Mesodermal cell (in vitro differentiated cells): ENCODE measurements around the gene HOXC11.

Experiments used
- H3K27ac ChIP-seq: 2 replicates; pipeline ENCODE4 v1.7.0; 2013; ENCODE audit warnings: mild to moderate bottlenecking, low read depth, low read length, moderate library complexity; ENCODE audit not compliant: severe bottlenecking
- H3K36me3 ChIP-seq: 2 replicates; pipeline ENCODE4 v1.7.1; 2013; ENCODE audit warnings: mild to moderate bottlenecking, low read length, moderate library complexity; ENCODE audit not compliant: control insufficient read depth, insufficient read depth
- H3K4me1 ChIP-seq: one replicate; pipeline ENCODE4 v1.7.1; 2013; ENCODE audit warnings: mild to moderate bottlenecking, low read length; ENCODE audit not compliant: insufficient read depth, control insufficient read depth, poor library complexity, severe bottlenecking
- H3K4me3 ChIP-seq: 2 replicates; pipeline ENCODE4 v1.7.0; 2013; ENCODE audit warnings: low read length, control low read depth, mild to moderate bottlenecking; ENCODE audit not compliant: insufficient read depth, poor library complexity, severe bottlenecking; ENCODE audit errors: extremely low read depth
- H3K9me3 ChIP-seq: 2 replicates; pipeline ENCODE4 v1.7.1; 2013; ENCODE audit warnings: mild to moderate bottlenecking, low read length, moderate library complexity; ENCODE audit not compliant: control insufficient read depth
- WGBS, 2 experiments: methylation state at CpG; one replicate each; pipeline ENCODE4 v1.1.5; 2013; ENCODE audit warnings: missing lambda C conversion rate in 2 of 2; ENCODE audit not compliant: insufficient coverage in 2 of 2; 5-methylcytosine and 5-hydroxymethylcytosine counted together

The HOXC11 gene

DNA sequence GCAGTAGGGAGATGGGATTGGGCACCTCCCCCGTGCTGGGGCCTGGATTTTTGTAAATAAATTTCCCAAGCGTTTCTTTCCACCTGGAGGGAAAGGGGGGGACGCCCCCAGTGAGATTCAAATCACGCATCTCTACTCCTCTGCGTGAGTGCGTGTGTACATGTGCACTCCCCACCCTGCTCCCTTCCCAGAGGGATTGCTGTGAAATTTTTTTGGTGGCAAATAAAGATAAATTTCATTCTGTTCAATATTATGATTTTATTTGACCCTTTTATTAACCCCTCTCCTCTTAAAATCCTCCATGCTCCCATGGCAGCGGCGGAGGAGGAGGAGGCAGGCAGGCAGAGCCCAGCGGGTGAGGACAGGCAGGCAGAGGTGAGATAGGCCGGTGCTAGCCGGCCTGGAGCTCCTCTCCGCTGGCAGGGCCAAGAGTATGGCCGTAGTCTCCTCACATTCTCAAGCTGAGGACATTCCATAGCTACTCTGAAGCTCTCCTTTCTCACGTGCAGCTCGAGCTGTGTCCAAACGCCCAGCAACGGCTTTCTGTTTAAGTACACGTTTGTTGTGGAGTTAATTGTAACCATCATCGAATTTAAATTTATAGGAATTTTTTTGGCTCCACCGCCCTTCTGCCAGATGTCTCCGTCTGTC is 3.4 kb downstream of the HOXC11 start:
- H3K27ac ChIP-seq = no peak overlapping the region
- H3K4me1 ChIP-seq = peaks cover 3% of the 10 kb centered on the region
- WGBS, 2 experiments = 8 to 22% methylated on average over 7 to 8 of the region's 21 CpGs
- no peaks in the 10 kb centered on the region for H3K36me3 ChIP-seq
- no peaks in the 10 kb centered on the region for H3K9me3 ChIP-seq
- H3K4me3 ChIP-seq = no peak overlapping the region

DNA sequence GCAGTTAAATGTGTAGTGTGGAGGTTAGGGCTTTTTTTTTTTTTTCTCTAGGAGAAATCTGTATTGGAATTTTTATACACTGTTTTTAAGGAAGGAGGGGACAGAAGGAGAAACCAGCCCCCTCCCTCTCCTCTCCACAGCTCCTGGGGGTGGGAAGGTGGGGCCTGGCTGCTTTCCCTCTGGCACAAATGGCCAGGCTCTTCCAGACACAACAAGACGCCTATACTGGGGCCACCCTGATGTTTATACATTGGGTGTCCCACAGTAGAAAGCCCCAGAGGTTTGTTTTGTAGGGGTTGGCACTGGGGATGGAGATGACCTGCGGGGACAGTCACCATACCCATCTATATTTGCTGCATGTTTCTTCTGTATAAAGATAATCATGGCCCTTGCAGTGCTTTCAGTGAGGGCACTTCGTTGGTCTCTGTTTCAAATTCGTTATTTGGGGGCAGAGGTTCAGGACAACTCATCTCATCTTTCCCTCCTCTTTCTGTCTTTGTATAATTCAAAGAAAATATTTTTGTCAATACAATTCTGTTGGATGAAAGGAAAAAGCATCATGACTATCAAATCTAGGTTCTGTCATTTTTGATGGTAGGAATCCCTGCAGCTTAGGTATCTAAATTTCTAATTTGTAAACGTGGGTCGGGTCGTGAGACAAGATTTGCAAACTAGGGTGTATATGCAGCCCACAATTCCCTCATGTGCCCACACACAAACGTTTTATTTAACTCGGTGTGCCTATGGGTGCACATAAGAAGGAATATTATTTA is 4.1 kb downstream of the HOXC11 start:
- Histone ChIP-seq H3K4me1 (peaks cover 3% of the 10 kb centered on the region), H3K9me3 (no peaks in the 10 kb centered on the region), H3K36me3 (no peaks in the 10 kb centered on the region), H3K4me3 (no peak overlapping the region), H3K27ac (no peak overlapping the region)
- 0% methylated on average over 1 of the region's 9 CpGs; no CpG with 5 or more reads in 1 of the 2 experiments for WGBS, 2 experiments

DNA sequence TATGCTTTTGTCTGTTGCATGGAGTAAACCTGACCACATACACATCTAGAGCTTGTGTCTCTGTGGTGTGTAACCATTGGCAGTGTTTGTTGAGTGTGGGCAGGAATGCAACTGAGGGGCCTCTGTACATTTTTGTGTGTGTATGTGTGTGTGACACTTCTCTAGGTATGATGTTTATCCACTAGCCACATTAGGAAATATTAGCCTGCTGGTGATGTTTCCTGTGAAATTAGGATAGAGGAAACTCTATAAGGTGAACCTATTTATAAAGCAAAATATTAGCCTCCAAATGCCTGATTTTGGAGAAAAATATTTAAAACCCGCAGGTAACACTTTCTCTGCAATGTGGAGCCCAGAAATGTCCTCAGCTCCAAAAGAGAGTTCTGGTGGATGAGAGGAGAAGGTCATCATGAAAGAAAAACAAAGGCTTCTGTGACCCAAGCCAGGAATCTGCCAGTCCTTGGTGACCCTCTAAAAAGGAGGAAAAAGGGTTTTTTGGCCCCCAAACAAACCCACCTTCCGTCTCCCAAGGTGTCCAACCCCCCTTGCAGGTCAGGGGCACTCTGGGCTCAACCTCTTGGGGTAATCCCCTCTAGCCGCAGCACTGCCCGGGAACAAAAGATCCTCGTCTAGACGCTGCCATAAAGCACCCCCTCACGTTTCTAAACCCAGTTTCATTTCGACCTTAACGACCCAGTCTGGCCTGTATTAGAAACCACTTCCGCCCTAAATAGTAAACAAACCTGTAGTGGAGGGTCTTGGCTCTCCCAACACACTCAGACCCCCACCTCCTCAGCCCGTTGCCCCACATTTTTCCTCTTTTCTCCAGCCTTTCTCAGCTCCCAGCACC is 4.9 kb downstream of the HOXC11 start:
- Histone ChIP-seq H3K36me3 (no peaks in the 10 kb centered on the region), H3K4me3 (no peak overlapping the region)
- WGBS, 2 experiments = 12 to 13% methylated on average over 6 to 7 of the region's 11 CpGs

DNA sequence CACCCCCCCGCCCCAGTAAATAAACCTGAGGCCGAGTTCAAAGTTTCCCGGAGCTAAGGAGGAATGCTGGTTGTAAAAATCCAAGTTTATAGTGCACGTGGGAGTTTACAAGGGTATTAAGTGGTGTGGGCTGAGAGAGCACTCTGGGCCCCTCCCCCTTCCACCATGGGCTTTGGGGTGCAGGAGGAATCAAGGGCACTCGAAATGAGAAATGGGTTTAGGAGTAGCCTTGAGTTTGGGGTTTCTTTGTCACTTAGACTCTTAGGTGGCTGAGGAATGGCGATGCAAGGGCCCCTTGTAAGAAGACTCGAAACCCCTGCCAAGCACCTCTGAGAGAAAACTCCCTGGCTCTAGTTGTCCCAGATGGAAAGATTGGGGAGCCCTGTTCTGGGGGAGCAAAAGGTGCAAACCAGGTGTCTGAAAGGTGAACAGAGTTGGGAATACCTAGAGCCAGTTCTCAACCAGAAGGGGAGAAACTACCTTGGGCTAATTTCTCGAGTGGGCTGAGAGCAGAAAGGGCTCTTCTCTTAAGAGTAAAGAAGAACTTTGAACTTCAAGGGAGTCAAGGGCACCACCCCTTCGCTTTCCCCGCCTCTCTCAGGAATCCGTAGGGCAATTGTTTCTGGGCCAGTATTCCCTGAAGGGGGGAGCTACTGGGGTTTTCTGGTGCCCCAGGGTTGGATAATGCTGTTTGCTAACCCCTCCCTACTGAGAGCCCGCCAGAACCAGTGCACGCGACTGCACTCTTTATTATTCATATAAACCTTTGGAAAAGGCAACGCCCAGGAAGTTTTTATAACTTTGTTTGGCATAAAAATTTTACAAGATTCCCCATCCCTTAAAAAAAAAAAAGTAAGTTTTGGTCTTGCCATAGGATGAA is 5.8 kb downstream of the HOXC11 start:
- no peak overlapping the region for H3K27ac ChIP-seq
- H3K4me1 ChIP-seq = peaks cover 3% of the 10 kb centered on the region
- H3K4me3 ChIP-seq = no peak overlapping the region
- H3K9me3 ChIP-seq = no peaks in the 10 kb centered on the region
- H3K36me3 ChIP-seq = no peaks in the 10 kb centered on the region
- 27 to 28% methylated on average over 3 to 5 of the region's 15 CpGs for WGBS, 2 experiments

More for the DNA sequence above, 4.9 kb downstream of the HOXC11 start:
- Histone ChIP-seq H3K27ac (no peak overlapping the region), H3K4me1 (peaks cover 3% of the 10 kb centered on the region), H3K9me3 (no peaks in the 10 kb centered on the region)

DNA sequence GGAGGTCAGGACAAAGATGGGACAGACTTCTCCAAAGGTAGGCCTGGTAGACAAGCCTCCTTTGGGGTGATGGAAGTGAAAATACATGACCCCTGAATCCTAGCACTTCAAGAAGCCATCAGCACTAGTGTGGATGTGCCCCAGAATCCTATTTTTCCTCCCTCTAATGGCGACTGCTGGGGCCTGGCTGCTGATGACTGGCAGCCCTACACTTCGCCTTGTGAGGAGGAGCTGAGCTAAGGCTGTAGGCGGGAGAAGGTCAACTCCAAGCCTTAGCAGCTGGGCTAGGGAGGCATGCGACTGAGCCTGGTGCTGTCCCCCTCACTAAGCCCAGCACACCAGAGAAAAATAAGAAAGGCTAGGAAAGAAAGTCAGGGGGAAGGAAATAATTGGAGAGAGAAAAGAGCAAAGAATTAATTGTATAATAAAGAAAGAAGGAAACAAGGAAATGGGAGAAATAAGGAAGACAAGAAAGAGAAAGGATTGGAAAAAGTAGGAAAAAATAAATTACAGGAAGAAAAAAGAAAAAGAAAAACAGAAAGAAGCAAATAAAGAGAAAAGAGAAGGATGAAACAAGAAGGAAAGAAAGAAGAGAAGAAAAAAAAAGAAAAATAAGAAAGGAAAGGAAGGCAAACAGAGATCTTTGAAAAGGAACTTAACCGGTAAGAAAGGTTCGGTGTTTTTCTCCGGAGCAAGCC is 7.3 kb downstream of the HOXC11 start:
- Histone ChIP-seq H3K27ac (no peak overlapping the region), H3K4me3 (no peak overlapping the region), H3K4me1 (peaks cover 1% of the 10 kb centered on the region), H3K9me3 (peaks cover 4% of the 10 kb centered on the region), H3K36me3 (no peaks in the 10 kb centered on the region)
- WGBS, 2 experiments = 31 to 45% methylated on average over 3 to 5 of the region's 7 CpGs

DNA sequence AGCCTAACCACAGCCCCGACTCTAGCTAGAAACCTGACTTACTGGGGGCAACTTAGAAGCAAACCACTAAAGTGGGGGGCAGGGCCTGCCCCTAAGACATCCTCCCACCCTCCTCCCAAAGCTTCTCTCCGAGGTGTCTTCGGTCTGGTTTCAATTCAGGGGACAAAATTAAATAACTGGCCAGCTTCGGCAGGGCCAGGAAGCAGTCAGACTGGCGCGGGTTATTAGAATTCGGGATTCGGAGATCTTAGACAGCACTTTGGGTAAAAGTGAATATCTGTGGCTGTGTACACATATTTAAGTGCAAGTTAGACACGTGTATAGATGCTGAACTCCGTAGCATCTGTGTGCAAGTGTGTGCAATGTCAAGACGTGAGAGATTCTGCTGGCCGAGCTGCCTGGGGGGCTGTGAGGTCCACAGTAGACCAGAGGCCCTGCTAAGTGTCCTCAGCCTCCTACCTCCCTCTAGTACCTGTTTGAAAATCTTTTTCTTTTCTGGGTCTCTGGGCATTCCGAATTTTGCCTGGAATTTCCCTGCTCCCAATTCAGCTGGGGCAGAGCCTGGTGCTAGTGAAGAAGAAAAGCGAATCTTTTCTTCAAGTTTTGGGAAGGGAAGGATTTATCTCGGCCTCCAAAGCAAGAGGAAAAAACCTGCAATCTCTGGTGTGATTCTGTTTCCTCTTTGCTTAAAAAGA is 8.0 kb downstream of the HOXC11 start:
- 40 to 47% methylated on average over 12 of the region's 15 CpGs for WGBS, 2 experiments
- Histone ChIP-seq H3K36me3 (no peaks in the 10 kb centered on the region), H3K9me3 (peaks cover 7% of the 10 kb centered on the region), H3K4me3 (no peak overlapping the region), H3K27ac (no peak overlapping the region), H3K4me1 (no peaks in the 10 kb centered on the region)

DNA sequence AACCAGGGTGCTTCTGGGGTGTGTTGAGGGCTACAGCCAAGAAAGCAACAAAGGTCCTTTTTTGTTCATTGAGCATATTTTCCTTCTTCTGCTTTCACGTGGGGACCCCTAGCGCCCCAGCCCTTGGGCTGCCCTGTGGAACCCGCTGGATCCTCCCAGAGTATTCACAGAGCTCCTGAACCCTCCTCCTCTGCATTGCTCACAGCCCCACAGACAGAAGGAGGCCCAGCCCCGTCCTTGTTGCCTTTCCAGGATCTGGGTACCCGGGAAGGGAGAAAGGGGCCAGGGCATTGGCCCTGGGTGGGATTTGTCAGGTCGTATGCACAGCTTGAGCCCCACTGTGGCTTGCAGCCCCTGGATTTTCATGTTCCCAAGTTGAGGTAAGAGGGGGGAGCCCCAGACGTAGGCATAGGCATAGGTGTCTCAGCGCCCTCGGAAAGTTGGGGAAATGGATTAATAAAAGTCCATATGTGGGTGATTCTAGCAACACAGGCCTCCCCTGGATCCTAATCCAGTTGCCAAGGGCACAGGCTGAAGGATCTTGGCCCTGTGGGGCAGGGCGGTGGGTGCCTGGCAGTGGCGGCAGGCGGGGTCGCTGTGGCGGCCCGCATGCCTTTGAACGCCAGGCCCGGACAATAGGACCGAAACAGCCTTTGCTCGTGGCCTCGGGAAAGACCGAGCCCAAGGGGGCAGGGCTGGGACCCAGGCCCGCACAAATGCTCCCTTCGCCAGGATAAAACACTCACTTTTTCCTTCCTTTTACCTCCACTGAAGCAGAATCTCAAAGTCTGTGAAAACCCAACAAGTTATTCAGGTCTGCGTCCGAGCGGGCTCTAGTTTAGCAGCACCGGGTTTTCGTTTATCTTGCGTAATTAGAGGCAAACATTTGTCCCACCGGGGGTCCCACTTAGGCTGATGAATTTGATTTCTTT is 9.0 kb downstream of the HOXC11 start:
- H3K4me1 ChIP-seq = no peaks in the 10 kb centered on the region
- H3K4me3 ChIP-seq = no peak overlapping the region
- H3K27ac ChIP-seq = no peak overlapping the region
- 9 to 14% methylated on average over 27 to 29 of the region's 30 CpGs for WGBS, 2 experiments
- H3K9me3 ChIP-seq = peaks cover 8% of the 10 kb centered on the region
- H3K36me3 ChIP-seq = no peaks in the 10 kb centered on the region

DNA sequence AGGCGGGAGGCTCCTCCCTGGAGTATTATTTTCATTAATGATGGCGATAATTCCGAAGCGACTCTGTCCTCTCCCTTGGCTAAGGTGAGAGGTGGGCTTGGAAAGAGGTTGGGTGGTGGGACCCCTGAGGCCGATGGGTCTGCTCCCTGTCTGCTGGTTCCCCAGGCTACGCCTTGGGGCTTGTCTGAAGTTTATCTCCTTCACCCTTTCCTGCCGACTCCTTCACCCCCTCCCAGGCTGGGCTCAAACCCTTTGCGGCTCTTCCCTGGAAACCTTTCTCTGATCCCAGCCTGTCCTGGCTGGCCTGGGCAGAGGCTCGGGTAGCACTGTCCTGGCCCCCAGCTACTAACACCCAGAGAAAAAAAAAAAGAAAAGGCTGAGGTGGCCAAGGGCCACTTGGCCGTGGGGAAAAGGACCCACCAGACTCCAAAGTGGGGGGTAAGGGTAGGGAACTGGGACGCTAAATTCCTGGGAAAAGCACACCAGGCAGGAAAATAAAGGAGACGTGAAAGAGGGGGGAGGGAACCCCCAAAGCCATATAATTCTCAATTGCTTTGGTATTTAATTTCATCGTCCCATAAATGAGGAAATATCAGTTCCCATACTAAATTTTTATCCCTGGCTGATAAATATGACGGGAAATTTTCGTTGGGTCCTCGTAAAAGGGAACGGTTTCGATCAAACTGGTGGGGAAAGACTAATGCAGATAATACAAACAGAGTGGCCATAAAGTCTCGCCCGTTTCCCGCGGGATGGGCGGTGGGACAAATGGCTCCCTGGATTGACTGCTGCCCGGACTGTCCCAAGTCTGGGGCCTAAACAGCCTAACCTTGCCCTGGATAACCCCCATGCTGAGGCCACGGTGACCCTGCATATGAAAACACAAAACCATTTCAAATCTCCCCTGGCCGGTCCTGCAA is 10.0 kb downstream of the HOXC11 start:
- Histone ChIP-seq H3K4me1 (no peaks in the 10 kb centered on the region), H3K27ac (no peak overlapping the region), H3K4me3 (no peak overlapping the region), H3K9me3 (peaks cover 8% of the 10 kb centered on the region), H3K36me3 (no peaks in the 10 kb centered on the region)
- 35 to 43% methylated on average over 16 to 18 of the region's 26 CpGs for WGBS, 2 experiments
